Measurements from ENCODE around the gene SLC4A11.
A peak's percentile ranks its signal among the peaks of the same experiment; 100 is the strongest.

SLC4A11 gene

DNA sequence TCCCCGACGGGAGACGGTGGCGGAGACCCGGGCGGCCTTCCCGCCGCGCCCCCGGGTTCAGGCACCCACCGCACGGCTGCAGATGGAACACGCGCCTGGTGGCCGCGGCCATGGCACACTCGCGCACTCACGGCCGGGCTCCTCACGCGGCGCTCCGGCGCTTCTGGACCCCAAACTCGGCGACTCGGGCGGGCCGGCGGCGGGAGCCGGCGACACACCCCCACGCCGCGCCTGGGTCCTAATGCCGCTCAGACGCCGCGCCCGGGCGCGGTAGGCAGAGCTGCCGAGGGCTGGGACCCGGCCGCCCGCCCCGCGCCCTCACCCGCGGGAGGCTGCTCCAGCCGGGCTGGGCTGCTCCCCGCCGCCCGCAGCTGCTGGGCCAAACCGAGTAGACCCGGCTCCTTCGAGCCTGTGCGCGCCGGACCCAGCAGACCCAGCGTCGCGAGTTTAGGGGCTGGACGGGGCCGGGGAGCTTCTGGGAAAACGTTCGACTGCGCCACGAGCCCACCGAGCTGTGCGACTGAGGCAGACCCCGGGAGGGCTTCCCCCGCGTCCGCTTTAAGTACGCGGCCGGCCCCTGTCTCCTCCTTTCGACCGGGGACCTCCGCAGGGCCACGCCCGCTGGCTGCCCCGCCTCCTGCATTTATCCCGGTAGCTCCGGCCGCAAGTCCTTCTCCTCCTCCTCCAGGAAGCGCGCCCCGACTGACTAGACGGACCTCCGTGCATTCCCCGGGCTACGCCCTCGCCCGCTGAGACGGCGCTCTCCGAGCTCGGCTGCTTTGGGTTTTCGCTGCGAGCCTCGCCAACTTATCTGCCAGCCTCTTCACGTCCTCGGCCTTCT lies at the start of gene SLC4A11:
Gene SLC4A11 (minus strand): TSS at position 165 of the 841 bp plus-strand sequence. CDS start 53 bp downstream, at position 112.
- peak; percentile 45 for DNase-seq

DNA sequence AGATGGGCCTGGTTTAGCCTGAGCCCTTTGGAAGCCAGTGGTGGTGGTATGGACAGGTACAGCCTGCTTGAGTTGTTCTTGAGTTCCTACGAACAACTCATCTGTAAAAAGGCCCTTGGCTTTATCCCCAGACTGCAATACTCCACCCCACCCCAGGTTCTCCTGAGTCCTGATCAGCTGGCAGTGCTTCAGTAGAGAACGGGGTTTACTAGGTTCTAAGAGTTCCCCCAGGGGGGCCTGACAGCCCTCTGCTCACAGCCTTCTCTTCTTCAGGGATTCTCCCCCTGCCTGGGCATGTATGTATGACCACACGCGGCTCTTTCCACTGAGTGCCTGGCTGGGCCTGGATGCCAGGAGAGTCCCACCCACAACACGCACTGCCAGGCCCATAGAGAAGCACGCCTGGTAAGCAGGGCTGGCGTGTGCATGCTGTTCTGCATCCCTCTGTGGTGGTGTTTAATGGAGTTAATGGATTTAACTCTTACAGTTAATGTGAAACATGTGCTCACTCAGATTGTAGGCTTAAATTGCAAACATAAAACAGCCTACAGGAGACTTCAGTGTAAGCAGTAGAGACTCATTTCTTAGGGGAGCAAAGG lies 44.3 kb upstream of the SLC4A11 start:
- DNase-seq: no peak

DNA sequence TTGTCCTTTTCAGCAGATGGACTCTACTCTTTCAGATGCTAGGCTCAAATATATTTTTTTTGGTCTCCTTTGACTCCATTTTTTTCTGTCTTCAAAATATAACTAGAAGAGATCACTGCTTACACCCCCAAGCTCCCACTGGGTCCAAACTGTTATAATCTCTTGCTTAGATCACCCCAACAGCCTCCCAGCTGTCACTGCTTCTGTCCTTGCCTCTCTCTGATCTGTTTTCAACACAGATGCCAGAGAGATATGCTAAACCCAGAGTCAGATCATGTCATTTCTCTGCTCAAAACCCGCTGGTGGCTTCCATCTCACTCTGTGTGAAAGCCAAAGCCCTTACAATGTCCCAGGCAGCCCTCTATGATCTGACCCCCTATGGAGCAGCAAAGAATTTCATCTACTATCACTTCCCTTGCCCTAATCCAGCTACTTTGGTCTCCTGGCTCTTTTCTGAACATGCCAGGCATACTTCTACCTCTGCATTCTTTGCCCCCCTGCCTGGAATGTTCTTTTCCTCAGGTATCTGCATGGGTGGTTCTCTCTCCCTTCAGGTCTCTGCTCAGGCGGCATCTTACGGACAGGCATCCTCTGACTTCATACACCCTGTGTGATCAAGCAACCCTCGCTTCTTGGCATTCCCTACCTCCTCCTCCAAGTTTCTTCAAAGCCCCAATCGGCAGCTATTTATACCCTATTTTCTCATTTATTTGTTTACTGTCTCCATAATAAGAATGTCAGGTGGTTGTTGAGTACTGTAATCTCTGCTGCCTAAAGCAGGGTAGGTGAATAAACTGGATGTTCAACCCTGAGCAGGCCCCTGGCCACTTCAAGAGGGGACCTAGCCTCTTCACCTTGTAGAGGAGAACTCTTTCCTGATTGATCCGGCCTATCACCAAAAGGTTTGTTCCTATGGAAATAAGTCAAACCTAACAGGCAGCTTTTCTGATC lies 43.6 kb upstream of the SLC4A11 start:
- no peak for DNase-seq

DNA sequence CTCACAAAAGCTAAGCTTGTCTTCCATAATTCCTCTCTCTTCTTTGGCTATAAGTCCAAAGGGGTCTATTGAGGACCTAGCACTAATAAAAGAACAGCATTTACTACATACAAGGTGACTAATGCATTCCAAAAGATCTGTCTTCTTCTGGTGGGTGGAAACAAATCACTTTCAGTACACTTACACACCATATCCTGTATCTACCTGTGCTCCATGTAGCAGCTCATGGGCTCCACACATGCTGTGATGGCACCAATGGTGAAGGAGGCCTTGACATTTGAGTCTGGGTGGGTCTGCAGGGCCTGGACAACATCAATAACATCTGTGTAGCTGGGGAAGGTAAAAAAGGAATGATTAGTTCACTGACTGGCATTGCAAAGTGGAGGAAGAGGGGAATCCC lies 42.4 kb upstream of the SLC4A11 start:
- no peak for DNase-seq

DNA sequence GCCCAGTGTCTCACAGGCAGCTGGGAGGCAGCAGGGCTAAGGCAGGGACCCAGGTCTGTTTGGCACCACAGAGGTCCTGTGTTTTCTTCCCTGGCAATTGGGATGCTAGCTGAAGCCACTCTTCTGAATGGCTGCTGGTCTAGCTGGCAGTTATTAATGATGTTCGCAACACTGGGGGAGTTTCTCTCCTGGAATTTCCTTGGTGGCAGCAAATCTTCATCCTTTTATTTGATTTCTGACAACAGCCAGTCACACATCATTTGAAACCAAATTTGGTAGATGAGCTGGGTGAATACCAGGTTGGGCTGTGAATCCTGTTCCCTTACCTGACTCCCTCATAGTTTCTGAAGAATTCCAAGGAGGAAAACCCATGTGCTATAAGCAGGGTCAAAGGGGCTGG lies 40.8 kb upstream of the SLC4A11 start:
- DNase-seq: no peak

DNA sequence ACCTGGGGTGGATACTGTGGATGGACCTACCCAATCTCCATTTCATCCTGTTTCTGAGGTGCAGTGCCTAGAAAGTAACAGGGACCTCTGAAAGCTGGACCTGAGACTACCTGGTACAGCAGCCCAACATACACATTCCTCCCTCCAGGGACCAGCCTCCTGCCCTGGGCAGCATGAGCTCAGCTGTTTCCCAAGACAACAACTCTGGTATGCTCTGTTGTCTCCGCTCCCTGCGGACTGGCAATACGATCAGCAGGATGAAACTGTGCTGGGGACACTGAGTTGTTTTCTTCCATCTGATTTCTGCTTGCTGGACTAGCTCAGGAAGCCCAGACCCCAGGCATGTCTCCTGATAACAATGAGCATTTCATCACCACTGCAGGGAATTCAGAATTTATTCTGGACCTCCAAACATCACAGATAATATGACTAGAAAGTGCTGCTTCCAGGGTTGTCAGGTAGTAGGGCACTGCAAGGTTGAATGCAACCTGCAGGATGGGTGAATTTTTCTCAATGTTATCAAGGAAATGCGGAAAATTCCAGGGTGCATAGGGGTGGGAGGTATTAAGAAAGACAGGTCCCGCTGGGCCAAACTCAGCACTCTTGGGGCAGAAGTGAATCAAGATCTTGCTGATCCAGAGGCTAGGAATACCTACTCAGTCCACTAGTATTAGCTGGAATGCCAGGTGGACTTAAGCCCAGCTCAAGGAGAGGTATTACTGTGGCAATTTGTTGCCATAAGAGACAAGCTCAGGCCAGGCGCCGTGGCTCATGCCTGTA lies 38.9 kb upstream of the SLC4A11 start:
- DNase-seq: no peak

DNA sequence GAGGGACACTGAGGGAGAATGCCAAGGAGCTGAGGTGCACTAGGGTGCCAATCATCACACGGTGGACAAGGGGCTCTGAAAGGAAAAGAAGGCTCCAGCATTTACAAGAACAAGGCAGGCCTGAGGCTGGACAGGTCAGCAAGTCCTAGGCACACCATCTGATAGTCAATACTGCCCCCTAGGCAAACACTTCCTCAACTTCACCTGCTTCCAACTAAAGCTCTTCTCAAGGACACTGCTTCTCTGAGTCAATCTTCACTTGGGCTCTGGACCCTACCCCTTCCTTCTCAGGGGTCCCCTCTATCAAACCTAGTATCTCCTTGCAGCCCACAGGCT lies 37.7 kb upstream of the SLC4A11 start:
- no peak for DNase-seq

DNA sequence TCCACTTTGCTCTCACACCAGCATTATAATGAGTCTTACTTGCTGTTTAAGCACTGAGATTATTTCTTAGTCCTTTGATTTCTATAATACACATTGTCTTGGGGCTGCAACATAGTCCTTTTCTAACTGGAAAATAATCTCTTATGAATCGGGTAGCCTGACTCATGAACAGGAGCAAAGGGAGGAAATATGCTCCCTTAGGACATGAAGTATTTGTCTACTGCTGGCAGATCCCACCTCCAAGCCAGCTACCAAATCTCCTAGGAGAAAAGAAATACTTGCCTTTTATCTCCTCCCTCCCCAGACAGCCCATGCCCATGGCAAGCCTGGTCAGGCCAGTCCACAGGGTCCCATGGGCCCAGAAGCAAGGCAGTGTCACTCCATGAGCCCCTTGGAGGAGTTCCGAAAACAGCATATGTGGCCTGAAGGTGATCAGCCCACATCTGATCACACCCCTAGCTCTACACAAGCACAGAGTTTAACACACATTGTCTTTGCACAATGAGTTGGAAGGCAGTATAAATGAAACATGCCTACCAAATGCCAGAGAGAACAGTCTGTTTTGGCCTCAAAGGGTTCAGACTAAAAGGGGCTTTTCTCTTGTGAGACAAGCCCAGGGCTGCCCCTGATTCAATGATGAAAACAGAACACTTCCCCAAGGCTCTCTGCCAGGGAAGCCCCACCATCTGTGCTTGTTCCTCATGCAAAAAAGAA lies 37.1 kb upstream of the SLC4A11 start:
- DNase-seq: no peak

DNA sequence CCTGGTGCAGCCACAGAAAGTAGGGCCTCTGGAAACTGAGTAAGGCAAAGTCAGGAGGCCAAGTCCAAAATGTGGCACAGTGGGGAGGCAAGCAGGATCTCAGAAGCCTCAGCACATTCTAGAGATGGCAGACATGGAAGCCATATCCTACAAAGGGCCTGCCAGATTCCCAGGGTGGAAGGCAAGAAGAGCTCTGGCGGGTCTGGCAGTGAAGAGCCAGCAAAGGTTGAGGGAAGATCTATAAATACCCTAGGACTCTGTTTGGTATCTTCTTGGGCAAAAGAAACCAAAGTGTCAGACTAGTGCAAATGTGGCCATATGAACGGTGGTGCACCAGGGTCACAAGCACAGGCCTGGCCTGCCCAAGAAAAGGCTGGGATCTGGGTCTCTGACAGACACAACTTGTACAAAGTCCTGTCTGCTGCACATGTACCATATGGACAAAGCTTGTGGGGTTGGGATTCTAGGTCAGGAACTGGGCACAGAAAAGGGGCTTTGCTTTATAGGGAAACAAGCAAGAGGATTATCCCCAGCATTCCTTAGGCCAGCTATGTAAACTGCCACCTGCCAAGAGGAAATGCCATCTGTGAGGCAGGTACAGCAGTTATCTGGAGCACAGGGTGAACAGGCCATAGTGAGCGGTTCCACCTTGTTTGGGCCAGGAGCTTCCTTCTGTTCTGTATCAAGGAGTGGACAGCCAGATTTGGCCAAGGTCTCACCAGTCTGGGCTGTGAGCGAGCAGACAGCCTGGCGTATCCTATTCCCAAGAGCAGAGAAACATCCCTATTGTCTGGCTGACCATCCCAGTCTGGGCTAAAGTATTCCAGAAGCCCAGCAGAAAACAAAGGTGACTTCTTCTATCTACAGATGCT lies 36.3 kb upstream of the SLC4A11 start:
- DNase-seq: no peak

DNA sequence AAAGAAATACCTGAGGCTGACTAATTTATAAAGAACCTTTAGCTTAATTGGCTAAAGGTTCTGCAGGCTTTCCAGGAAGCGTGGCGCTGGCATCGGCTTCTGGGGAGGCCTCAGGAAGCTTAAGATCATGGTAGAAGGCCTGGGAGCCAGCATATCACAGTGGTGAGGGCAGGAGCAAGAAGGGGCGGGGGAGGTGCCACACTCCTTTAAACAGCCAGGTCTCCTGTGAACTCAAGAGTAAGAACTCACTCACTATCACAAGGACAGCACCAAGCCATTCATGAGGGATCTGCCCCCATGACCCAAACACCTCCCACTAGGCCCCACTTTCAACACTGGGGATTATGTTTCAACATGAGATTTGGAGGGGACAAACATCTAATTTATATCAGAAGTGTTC lies 34.4 kb upstream of the SLC4A11 start:
- no peak for DNase-seq

DNA sequence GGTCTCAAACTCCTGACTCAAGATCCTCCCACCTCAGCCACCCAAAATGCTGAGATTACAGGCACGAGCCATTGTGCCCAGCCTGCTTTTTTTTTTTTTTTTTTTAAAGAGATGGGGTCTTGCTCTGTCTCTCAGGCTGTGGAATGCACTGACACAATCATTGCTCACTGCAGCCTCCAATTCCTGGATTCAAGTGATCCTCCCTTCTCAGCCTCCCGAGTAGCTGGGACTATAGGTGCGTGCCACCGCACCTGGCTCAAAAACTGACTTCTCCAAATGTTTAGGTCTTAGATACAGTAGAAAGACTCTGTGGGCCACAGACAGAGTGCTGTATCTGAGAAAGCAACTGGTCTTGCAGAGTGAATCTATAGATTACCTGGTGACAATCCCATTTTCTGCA lies 31.1 kb upstream of the SLC4A11 start:
- DNase-seq: no peak

DNA sequence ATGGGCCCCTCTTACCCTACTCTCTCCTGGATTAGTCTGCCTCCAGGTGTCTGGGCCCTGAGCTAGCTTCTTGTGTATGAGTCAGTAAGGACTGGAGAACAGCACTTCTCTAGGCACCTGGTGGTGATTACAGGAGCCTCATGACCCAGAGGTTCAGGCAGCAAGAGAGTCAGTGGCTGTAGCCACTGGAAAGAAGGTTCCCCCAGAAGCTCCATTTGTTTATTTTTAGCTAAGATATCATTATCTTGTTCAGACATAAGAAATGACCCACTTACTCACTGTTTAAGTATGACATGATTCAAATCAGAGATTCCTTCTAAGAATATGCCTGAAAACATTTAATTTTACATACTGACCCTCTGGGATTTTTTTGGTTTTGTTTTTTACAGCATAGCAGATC lies 23.6 kb upstream of the SLC4A11 start:
- DNase-seq: no peak

DNA sequence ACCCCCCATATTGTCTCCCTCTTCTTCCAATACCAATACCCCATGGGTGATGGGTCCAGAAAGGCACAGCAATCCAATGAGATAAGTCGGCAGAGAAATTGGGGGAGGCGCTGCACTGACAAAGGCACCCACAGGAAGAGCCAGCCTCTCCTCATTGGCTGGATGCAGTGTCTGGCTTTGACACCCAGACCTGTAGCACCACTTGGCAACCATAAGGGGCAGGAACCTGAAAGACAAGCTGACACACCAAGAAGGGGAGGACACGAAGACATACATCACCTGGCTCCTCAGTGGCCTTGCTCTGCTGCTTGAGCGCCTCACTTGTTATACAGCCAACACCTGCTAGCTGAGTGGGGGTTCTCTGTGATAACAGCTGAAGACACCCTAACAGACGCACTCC lies 19.4 kb upstream of the SLC4A11 start:
- DNase-seq: no peak

DNA sequence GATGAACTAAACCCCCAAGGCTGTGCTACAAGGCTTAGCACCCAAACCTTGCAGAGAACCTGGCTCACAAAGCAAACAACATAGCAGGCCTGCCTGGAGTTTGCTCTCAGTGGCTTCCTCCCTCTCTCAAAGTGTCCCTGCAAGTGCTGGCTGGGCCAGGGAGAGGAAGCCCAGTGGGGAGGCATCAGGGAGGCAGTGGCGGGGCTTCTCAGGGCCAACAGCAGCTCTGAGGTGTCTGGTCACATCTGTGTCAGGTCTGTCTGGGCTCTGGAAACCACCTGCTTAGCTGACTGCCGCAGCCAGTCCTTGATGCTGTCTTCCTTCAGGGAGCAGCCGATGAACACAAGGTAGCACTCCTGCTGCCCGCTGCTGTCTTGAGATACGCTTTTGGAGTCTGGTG lies 16.7 kb upstream of the SLC4A11 start:
- DNase-seq: no peak

DNA sequence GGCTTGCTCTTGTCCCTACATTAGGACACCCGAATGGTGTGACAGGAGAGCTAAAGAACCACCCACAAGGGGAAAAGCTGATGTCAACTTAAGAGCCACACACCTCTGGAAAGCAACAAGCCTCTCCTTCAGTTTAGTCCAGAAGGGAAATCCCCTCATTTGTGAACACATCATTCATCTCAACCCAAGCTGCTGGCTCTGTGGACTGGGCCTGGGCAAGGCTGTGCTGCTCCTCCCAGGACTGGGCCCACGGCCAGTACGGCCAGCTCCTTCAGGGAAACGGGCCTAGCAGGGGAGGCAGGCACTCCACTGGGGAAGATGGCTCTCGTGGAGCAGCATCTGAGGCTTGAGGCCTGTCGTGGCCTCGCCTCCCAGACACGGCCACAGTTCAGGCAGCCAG lies 12.8 kb upstream of the SLC4A11 start:
- DNase-seq: no peak

DNA sequence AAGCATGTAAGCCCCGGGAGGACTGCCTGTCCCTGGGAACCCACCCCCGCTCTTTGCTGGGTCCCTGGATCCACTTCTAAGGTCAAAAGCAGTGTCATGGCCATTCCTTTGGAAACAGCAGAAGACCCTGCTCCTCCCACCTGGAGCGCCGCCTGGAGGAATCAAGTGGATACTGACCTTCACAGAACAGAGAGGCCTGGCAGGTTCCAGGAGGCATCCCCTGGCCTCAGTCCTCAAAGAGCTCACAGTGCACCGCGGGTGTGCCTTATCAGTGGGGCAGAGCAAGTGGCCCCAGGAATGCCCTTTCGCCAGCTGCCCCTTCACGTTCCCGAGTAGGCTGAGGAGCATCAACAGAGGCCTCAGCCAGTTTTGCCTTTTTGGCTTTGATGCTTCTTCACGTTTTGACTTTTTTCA lies 11.1 kb upstream of the SLC4A11 start:
- DNase-seq: no peak

DNA sequence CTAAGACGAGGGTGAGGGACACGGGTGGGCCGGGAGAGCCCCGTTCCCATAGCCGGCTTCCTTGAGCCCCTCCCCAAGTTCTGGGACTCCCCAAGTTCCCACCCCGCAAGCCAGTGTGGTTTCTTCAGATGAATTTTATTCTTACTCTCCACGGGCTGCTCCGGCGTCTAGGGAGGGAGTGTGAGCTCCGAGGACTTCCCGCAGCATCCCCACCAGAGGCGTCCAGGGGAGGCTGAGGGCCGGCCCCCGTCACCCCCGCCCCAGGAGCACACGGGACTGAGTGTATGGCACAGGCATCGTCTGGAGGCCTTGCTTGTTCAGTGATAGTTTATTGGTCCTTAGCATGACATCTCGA lies 10.0 kb upstream of the SLC4A11 start:
- DNase-seq: no peak

DNA sequence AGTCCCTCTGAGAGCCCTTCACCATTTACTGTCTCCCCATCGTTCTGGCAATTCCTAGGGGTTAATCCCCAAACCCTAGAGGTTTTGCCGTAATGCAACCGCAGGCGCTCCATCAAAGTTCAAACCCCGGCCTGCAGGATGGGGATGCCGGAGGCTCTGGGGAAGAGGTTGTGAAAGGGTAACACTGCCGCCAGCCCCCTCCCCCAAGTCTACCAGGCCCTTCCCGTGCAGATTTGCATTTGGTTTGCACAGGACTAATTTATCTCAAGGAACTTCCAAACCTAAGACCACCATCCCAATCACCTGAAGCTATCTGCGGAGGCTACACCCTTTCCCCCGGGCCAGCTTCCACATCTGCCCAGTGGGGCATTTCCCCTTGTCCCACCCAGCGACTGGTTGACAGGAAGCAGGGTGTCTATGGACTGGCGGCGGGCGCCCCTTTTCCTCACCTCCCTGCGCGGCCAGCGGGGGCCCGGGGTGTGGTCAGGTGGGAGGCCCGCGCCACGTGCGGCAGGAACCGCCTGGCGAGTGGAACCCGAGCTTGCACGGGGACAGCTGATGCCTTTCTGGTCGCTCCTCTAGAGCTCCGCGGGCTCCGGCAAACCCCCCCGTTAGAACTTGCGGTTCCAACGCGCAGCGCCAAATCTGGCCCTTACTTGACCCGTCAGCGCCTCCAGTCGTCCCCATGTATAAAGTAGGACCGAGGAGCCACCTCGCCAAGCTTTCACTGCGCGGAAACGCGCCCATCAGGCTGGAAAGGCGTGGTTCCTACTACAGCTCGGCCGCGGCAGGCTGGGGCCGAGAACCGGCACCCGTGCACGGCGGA lies 9.4 kb upstream of the SLC4A11 start:
- no peak for DNase-seq

DNA sequence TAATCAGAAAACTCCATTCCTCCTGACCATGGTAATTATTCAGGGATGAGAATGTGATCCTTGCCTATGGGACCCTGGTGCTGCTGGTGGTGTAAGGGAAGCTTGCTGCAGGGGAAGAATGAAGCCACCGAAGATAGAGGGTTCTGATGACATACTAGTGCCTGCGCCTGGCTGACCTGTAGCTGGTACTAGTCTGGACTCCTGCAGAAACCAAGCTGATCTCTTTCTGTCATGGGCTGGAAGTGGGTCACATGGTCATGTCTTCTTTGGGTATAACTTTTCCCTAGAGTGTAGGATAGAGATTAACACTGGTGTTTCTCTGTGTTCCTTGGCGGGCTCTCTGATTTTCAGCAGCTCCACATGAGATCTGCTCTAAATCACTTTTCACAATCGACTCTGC lies 8.6 kb upstream of the SLC4A11 start:
- DNase-seq: no peak

DNA sequence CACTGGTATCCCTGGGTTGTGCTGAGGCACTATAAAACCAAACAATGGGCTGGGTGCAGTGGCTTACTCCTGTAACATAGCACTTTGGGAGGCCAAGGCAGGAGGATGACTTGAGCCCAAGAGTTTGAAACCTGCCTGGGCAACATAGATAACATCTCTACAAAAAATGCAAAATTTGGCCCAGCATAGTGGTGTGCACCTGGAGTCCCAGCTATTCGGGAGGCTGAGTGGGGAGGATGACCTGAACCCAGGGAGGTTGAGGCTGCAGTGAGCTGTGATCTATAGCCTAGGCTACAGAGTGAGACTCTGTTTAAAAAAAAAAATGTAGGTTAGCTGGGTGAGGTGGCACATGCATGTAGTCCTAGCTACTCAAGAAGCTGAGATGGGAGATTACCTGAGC lies 7.7 kb upstream of the SLC4A11 start:
- DNase-seq: no peak

All from T1000 (cell line).